ENCODE data around the gene NR6A1.

GRCh38 chr9:124724415-124725067, 46.6 kb downstream of the NR6A1 start:
- TF ChIP-seq EP300 (IDR thresholded peaks at IDR 0.05) (no peak), CTCF (IDR thresholded peaks at IDR 0.05) (no peak), POLR2A (IDR thresholded peaks at IDR 0.05) (no peak)
